Measurements from ENCODE around the gene RLBP1.

The RLBP1 gene

GRCh38 chr15:89200182-89200581 is 21.2 kb downstream of the RLBP1 start:
- Histone ChIP-seq H3K27me3 (ENCODE audit: insufficient read depth, low read length, poor library complexity, severe bottlenecking) (no peaks in the 10 kb centered on the region), H3F3A (ENCODE audit: low read depth) (no peaks in the 10 kb centered on the region), H4K20me1 (ENCODE audit: insufficient read depth, low read length, poor library complexity, severe bottlenecking) (no peaks in the 10 kb centered on the region), H2AFZ (ENCODE audit: low read length) (no peak overlapping the region), H3K79me2 (ENCODE audit: insufficient read depth, low read length) (no peaks in the 10 kb centered on the region), H3K4me1 (ENCODE audit: insufficient read depth, low read length, poor library complexity, severe bottlenecking) (peaks cover 20% of the 10 kb centered on the region), H3K4me3 (ENCODE audit: low read length, poor library complexity, severe bottlenecking) (no peak overlapping the region), H3K9me3 (ENCODE audit: insufficient read depth, low read depth, low read length) (no peaks in the 10 kb centered on the region), H3K4me2 (ENCODE audit: low read depth, low read length, poor library complexity, severe bottlenecking) (no peak overlapping the region), H3K9me2 (replicated peaks; ENCODE audit: low read depth, low read length) (no peaks in the 10 kb centered on the region), H3K36me3 (ENCODE audit: insufficient read depth, low read length) (peaks cover 11% of the 10 kb centered on the region; the same call in 1 of the 2 replicates), H3K9ac (ENCODE audit: low read depth, low read length, poor library complexity, severe bottlenecking) (no peak overlapping the region)
- no peak for TF ChIP-seq EZH2phosphoT487 (IDR thresholded peaks at IDR 0.05; ENCODE audit: borderline replicate concordance)
- TF ChIP-seq, protein P1, sequence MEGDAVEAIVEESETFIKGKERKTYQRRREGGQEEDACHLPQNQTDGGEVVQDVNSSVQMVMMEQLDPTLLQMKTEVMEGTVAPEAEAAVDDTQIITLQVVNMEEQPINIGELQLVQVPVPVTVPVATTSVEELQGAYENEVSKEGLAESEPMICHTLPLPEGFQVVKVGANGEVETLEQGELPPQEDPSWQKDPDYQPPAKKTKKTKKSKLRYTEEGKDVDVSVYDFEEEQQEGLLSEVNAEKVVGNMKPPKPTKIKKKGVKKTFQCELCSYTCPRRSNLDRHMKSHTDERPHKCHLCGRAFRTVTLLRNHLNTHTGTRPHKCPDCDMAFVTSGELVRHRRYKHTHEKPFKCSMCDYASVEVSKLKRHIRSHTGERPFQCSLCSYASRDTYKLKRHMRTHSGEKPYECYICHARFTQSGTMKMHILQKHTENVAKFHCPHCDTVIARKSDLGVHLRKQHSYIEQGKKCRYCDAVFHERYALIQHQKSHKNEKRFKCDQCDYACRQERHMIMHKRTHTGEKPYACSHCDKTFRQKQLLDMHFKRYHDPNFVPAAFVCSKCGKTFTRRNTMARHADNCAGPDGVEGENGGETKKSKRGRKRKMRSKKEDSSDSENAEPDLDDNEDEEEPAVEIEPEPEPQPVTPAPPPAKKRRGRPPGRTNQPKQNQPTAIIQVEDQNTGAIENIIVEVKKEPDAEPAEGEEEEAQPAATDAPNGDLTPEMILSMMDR (conservative IDR thresholded peaks at IDR 0.05; ENCODE audit: low read length), result no peak

DNA sequence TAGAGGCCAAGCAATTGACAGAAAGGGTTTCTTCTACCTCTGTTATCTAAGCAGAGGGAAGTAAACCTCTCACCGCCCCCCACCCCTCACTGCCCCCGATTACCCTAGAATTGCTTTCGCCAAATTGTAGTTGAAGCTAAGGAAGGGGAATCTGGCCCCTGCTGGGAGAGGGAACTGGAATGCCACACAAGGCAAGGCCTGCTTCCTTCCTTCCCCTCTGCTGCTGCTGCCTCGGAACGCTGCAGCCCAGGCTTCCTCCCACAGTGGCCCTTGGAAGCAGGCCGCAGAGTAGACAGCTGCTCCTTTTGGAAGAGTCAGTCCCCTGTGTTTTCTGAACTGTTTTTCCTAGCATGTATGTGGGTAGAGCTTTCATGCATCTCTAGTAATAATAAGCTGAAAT is 21.6 kb downstream of the RLBP1 start:
- Histone ChIP-seq H3K27me3 (ENCODE audit: insufficient read depth, low read length, poor library complexity, severe bottlenecking) (no peaks in the 10 kb centered on the region), H3K4me2 (ENCODE audit: low read depth, low read length, poor library complexity, severe bottlenecking) (no peak overlapping the region), H3K9ac (ENCODE audit: low read depth, low read length, poor library complexity, severe bottlenecking) (no peak overlapping the region)

GRCh38 chr15:89198934-89199333 is 22.4 kb downstream of the RLBP1 start:
- no peak overlapping the region for H3K4me3 ChIP-seq (ENCODE audit: low read length, poor library complexity, severe bottlenecking)
- no peak overlapping the region for H3K4me2 ChIP-seq (ENCODE audit: low read depth, low read length, poor library complexity, severe bottlenecking)
- H3K27me3 ChIP-seq (ENCODE audit: insufficient read depth, low read length, poor library complexity, severe bottlenecking), result no peaks in the 10 kb centered on the region
- peaks cover 8% of the 10 kb centered on the region for H3K4me1 ChIP-seq (ENCODE audit: insufficient read depth, low read length, poor library complexity, severe bottlenecking)
- H3F3A ChIP-seq (ENCODE audit: low read depth), result no peaks in the 10 kb centered on the region
- no peak overlapping the region for H3K9ac ChIP-seq (ENCODE audit: low read depth, low read length, poor library complexity, severe bottlenecking)
- no peaks in the 10 kb centered on the region for H3K9me2 ChIP-seq (replicated peaks; ENCODE audit: low read depth, low read length)
- peaks cover 23% of the 10 kb centered on the region; the same call in 1 of the 2 replicates for H3K36me3 ChIP-seq (ENCODE audit: insufficient read depth, low read length)
- no peaks in the 10 kb centered on the region for H4K20me1 ChIP-seq (ENCODE audit: insufficient read depth, low read length, poor library complexity, severe bottlenecking)
- no peaks in the 10 kb centered on the region for H3K79me2 ChIP-seq (ENCODE audit: insufficient read depth, low read length)
- no peak for TF ChIP-seq EZH2phosphoT487 (IDR thresholded peaks at IDR 0.05; ENCODE audit: borderline replicate concordance)
- TF ChIP-seq, protein P1 (conservative IDR thresholded peaks at IDR 0.05; ENCODE audit: low read length), result no peak
- H3K9me3 ChIP-seq (ENCODE audit: insufficient read depth, low read depth, low read length), result no peaks in the 10 kb centered on the region
- H2AFZ ChIP-seq (ENCODE audit: low read length), result no peak overlapping the region

More for the DNA sequence above, 21.6 kb downstream of the RLBP1 start:
- Histone ChIP-seq H3K9me3 (ENCODE audit: insufficient read depth, low read depth, low read length) (no peaks in the 10 kb centered on the region), H3F3A (ENCODE audit: low read depth) (no peaks in the 10 kb centered on the region), H2AFZ (ENCODE audit: low read length) (no peak overlapping the region), H3K4me1 (ENCODE audit: insufficient read depth, low read length, poor library complexity, severe bottlenecking) (peaks cover 16% of the 10 kb centered on the region), H4K20me1 (ENCODE audit: insufficient read depth, low read length, poor library complexity, severe bottlenecking) (no peaks in the 10 kb centered on the region), H3K4me3 (ENCODE audit: low read length, poor library complexity, severe bottlenecking) (no peak overlapping the region), H3K9me2 (replicated peaks; ENCODE audit: low read depth, low read length) (no peaks in the 10 kb centered on the region), H3K36me3 (ENCODE audit: insufficient read depth, low read length) (peaks cover 15% of the 10 kb centered on the region; the same call in 1 of the 2 replicates), H3K79me2 (ENCODE audit: insufficient read depth, low read length) (no peaks in the 10 kb centered on the region)
- TF ChIP-seq EZH2phosphoT487 (IDR thresholded peaks at IDR 0.05; ENCODE audit: borderline replicate concordance), result no peak

- Histone ChIP-seq H3K9me2 (replicated peaks; ENCODE audit: low read depth, low read length) (no peaks in the 10 kb centered on the region), H2AFZ (ENCODE audit: low read length) (no peak overlapping the region), H3K9ac (ENCODE audit: low read depth, low read length, poor library complexity, severe bottlenecking) (no peak overlapping the region), H3K4me1 (ENCODE audit: insufficient read depth, low read length, poor library complexity, severe bottlenecking) (peaks cover under 1% of the 10 kb centered on the region), H4K20me1 (ENCODE audit: insufficient read depth, low read length, poor library complexity, severe bottlenecking) (no peaks in the 10 kb centered on the region), H3K27me3 (ENCODE audit: insufficient read depth, low read length, poor library complexity, severe bottlenecking) (no peaks in the 10 kb centered on the region), H3K79me2 (ENCODE audit: insufficient read depth, low read length) (no peaks in the 10 kb centered on the region), H3K9me3 (ENCODE audit: insufficient read depth, low read depth, low read length) (no peaks in the 10 kb centered on the region), H3K36me3 (ENCODE audit: insufficient read depth, low read length) (peaks cover 27% of the 10 kb centered on the region; the same call in 1 of the 2 replicates), H3K4me3 (ENCODE audit: low read length, poor library complexity, severe bottlenecking) (no peak overlapping the region), H3K4me2 (ENCODE audit: low read depth, low read length, poor library complexity, severe bottlenecking) (no peak overlapping the region), H3F3A (ENCODE audit: low read depth) (no peaks in the 10 kb centered on the region)
- no peak for TF ChIP-seq EZH2phosphoT487 (IDR thresholded peaks at IDR 0.05; ENCODE audit: borderline replicate concordance)
- TF ChIP-seq, protein P1 (conservative IDR thresholded peaks at IDR 0.05; ENCODE audit: low read length), result no peak
Observed at GRCh38 chr15:89198196-89198595, 23.2 kb downstream of the RLBP1 start.
